Osteoblast (primary cell): ENCODE results near the gene CHST15. TPM values are rescaled to one million over a fixed set of nuclear protein-coding genes. Genes with fewer than 3 reads are reported as not detected.

ENCODE experiments used
- DNase-seq: peaks from one replicate; pipeline ENCODE4 v3.0.0; 2011; ENCODE audit warnings: low spot score, mixed read lengths; ENCODE audit not compliant: insufficient read length; ENCODE audit errors: missing footprints
- H2AFZ ChIP-seq: 2 replicates; pipeline ENCODE4 v1.6.0; 2011; ENCODE audit warnings: mild to moderate bottlenecking, low read length
- H3K27ac ChIP-seq: 2 replicates; pipeline ENCODE4 v1.5.1; 2011; ENCODE audit warnings: mild to moderate bottlenecking, low read depth, low read length, moderate library complexity
- H3K27me3 ChIP-seq: 2 replicates; pipeline ENCODE4 v1.6.0; 2012; ENCODE audit warnings: mild to moderate bottlenecking, control low read depth, inconsistent platforms, low read length, moderate library complexity; ENCODE audit not compliant: insufficient read depth
- H3K36me3 ChIP-seq: 2 replicates; pipeline ENCODE4 v1.5.1; 2011; ENCODE audit warnings: mild to moderate bottlenecking, low read length, control low read depth, moderate library complexity; ENCODE audit not compliant: insufficient read depth
- H3K4me1 ChIP-seq: 2 replicates; pipeline ENCODE4 v1.5.1; 2011; ENCODE audit warnings: mild to moderate bottlenecking, low read length, control low read depth, moderate library complexity; ENCODE audit not compliant: insufficient read depth
- H3K4me2 ChIP-seq: 2 replicates; pipeline ENCODE4 v1.6.0; 2011; ENCODE audit warnings: mild to moderate bottlenecking, low read length; ENCODE audit not compliant: insufficient read depth
- H3K4me3 ChIP-seq: fragments of 200-600 bp; sonication (generic); 3 replicates; pipeline ENCODE4 v1.5.1; 2012; ENCODE audit warnings: mild to moderate bottlenecking, low read length, inconsistent platforms; ENCODE audit not compliant: insufficient read depth
- H3K79me2 ChIP-seq: 2 replicates; pipeline ENCODE4 v1.6.0; 2012; ENCODE audit warnings: mild to moderate bottlenecking, low read length, control low read depth, inconsistent platforms; ENCODE audit not compliant: insufficient read depth
- H3K9me3 ChIP-seq: 2 replicates; pipeline ENCODE4 v1.5.1; 2011; ENCODE audit warnings: low read depth, low read length, control low read depth
- H4K20me1 ChIP-seq: 2 replicates; pipeline ENCODE4 v1.6.0; 2012; ENCODE audit warnings: mild to moderate bottlenecking, low read length, control low read depth; ENCODE audit not compliant: insufficient read depth
- CTCF ChIP-seq: IDR thresholded peaks from 2 replicates; pipeline ENCODE4 v1.5.1; 2011; ENCODE audit warnings: mild to moderate bottlenecking, low read depth, low read length, moderate library complexity; ENCODE audit errors: extremely low read depth
- total RNA-seq: library from RNA; depleted of rRNA; stranded (reverse); fragments of >200 nt; gene quantifications from 2 replicates; pipeline ENCODE4 v1.2.3, GENCODE V29; 2012

The CHST15 gene
- total RNA-seq, 1 donor: 22.8 TPM

- Histone ChIP-seq H3K36me3 (no peaks in the 10 kb centered on the region), H3K4me1 (peaks cover 4% of the 10 kb centered on the region), H3K9me3 (no peaks in the 10 kb centered on the region), H3K27me3 (peaks cover 3% of the 10 kb centered on the region), H2AFZ (no peak overlapping the region), H3K79me2 (no peaks in the 10 kb centered on the region), H4K20me1 (no peaks in the 10 kb centered on the region), H3K4me2 (no peak overlapping the region), H3K4me3 (no peak overlapping the region), H3K27ac (no peak overlapping the region)
- no peak for TF ChIP-seq CTCF
- DNase-seq: peak; percentile 21
Measured at GRCh38 chr10:124119946-124120345, 26.5 kb upstream of the CHST15 start.

GRCh38 chr10:124119216-124119615, 25.8 kb upstream of the CHST15 start:
- no peak overlapping the region for H2AFZ ChIP-seq
- H3K9me3 ChIP-seq: no peaks in the 10 kb centered on the region
- peaks cover 3% of the 10 kb centered on the region for H3K27me3 ChIP-seq
- no peaks in the 10 kb centered on the region for H4K20me1 ChIP-seq
- no peak overlapping the region for H3K4me2 ChIP-seq
- H3K4me3 ChIP-seq: no peak overlapping the region
- TF ChIP-seq CTCF: no peak
- peaks cover 4% of the 10 kb centered on the region for H3K4me1 ChIP-seq
- no peak overlapping the region for H3K27ac ChIP-seq
- DNase-seq: peak; percentile 26
- no peaks in the 10 kb centered on the region for H3K36me3 ChIP-seq
- no peaks in the 10 kb centered on the region for H3K79me2 ChIP-seq

GRCh38 chr10:124117833-124118232, 24.4 kb upstream of the CHST15 start:
- Histone ChIP-seq H2AFZ (no peak overlapping the region), H3K4me1 (peaks cover under 1% of the 10 kb centered on the region), H3K36me3 (no peaks in the 10 kb centered on the region), H4K20me1 (no peaks in the 10 kb centered on the region), H3K27ac (no peak overlapping the region), H3K4me2 (no peak overlapping the region), H3K4me3 (no peak overlapping the region), H3K27me3 (peaks cover 3% of the 10 kb centered on the region), H3K9me3 (no peaks in the 10 kb centered on the region), H3K79me2 (no peaks in the 10 kb centered on the region)
- no peak for TF ChIP-seq CTCF
- DNase-seq: no peak

DNA sequence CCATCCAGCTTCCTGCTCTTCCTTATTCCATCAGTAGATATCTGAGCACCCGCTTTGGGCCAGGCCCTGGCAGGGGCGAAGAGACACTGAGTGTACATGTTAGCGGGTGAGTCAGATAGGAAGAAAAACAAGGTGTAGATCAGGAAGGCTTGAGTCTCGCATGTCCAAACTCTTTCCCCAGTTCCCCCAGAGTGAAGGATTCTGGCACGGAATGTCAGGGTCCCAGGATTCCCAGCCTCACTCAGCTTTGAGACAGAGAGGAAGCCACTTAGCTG, 24.1 kb upstream of the CHST15 start:
- TF ChIP-seq CTCF: no peak
- Histone ChIP-seq H3K4me1 (no peaks in the 10 kb centered on the region), H3K9me3 (no peaks in the 10 kb centered on the region), H3K27me3 (peaks cover 3% of the 10 kb centered on the region), H3K4me3 (no peak overlapping the region), H3K27ac (no peak overlapping the region), H2AFZ (no peak overlapping the region), H3K36me3 (no peaks in the 10 kb centered on the region), H3K79me2 (no peaks in the 10 kb centered on the region), H3K4me2 (no peak overlapping the region), H4K20me1 (no peaks in the 10 kb centered on the region)
- peak; percentile 21 for DNase-seq
